HG02763 (cell line): Measurements from ENCODE around the gene AFTPH.
"Not testable (repeated sequence)": the region's sequence is repeated elsewhere in the genome, so short reads cannot be mapped to it uniquely, and the experiment has no call there.

Experiments
- ATAC-seq: cut with Tn5 transposase; IDR thresholded peaks from one replicate; pipeline ENCODE4 v1.9.1; 2021; ENCODE audit warnings: mild to moderate bottlenecking, moderate library complexity; ENCODE audit not compliant: unreplicated experiment

The AFTPH gene

GRCh38 chr2:64498438-64498837 lies 25.7 kb upstream of the AFTPH start:
- no peak for ATAC-seq

- ATAC-seq, result no peak
Observed at GRCh38 chr2:64500549-64500948, 23.6 kb upstream of the AFTPH start.

GRCh38 chr2:64501946-64502345 lies 22.2 kb upstream of the AFTPH start:
- no peak for ATAC-seq

GRCh38 chr2:64502860-64503259 lies 21.3 kb upstream of the AFTPH start:
- ATAC-seq, result no peak

GRCh38 chr2:64504774-64505720 lies 19.1 kb upstream of the AFTPH start:
- no peak for ATAC-seq

- ATAC-seq, result no peak
Observed at GRCh38 chr2:64506686-64507085, 17.4 kb upstream of the AFTPH start.

- ATAC-seq, result no peak
Observed at GRCh38 chr2:64514008-64514407, 10.1 kb upstream of the AFTPH start.

- ATAC-seq, result no peak
Observed at GRCh38 chr2:64515086-64515485, 9.0 kb upstream of the AFTPH start.

- no peak for ATAC-seq
Observed at GRCh38 chr2:64516651-64517510, 7.2 kb upstream of the AFTPH start.

GRCh38 chr2:64517511-64517884 lies 6.6 kb upstream of the AFTPH start:
- ATAC-seq, result no peak

- no peak for ATAC-seq
Observed at GRCh38 chr2:64522843-64523428, 1.2 kb upstream of the AFTPH start.

- ATAC-seq, result peak; percentile 13
Observed at GRCh38 chr2:64524604-64525316, 632 bp downstream of the AFTPH start.

- no peak for ATAC-seq
Observed at GRCh38 chr2:64525317-64525613, 1.1 kb downstream of the AFTPH start.

GRCh38 chr2:64526034-64526433 lies 1.9 kb downstream of the AFTPH start:
- no peak for ATAC-seq

GRCh38 chr2:64530946-64531345 lies 6.8 kb downstream of the AFTPH start:
- not testable (repeated sequence) for ATAC-seq

- ATAC-seq, result no peak
Observed at GRCh38 chr2:64532030-64532429, 7.9 kb downstream of the AFTPH start.

- ATAC-seq, result no peak
Observed at GRCh38 chr2:64533882-64534281, 9.8 kb downstream of the AFTPH start.

- no peak for ATAC-seq
Observed at GRCh38 chr2:64534363-64534762, 10.2 kb downstream of the AFTPH start.

- no peak for ATAC-seq
Observed at GRCh38 chr2:64535024-64535423, 10.9 kb downstream of the AFTPH start.

- no peak for ATAC-seq
Observed at GRCh38 chr2:64537991-64538390, 13.9 kb downstream of the AFTPH start.
